Mesendoderm (in vitro differentiated cells): Measurements from ENCODE around the gene FRMD4A.
A peak's percentile ranks its signal among the peaks of the same experiment; 100 is the strongest.

Experiments used
- DNase-seq: peaks from one replicate; pipeline ENCODE4 v3.0.0; 2013
- H2AK5ac ChIP-seq: 2 replicates; pipeline ENCODE4 v1.6.1; 2013; ENCODE audit warnings: low read length, inconsistent platforms
- H2BK120ac ChIP-seq: 2 replicates; pipeline ENCODE4 v1.6.1; 2013; ENCODE audit warnings: low read depth, mild to moderate bottlenecking, low read length, moderate library complexity, mixed read lengths
- H2BK15ac ChIP-seq: replicated peaks from 2 replicates; pipeline ENCODE4 v1.6.1; 2013; ENCODE audit warnings: low read depth, mild to moderate bottlenecking, moderate library complexity
- H2BK5ac ChIP-seq: 2 replicates; pipeline ENCODE4 v1.6.1; 2013; ENCODE audit warnings: low read length, inconsistent platforms
- H3K18ac ChIP-seq: 2 replicates; pipeline ENCODE4 v1.6.1; 2013; ENCODE audit warnings: mild to moderate bottlenecking, low read length, mixed read lengths
- H3K23ac ChIP-seq: one replicate; pipeline ENCODE4 v1.6.1; 2013; ENCODE audit warnings: low read length
- H3K27ac ChIP-seq: 2 replicates; pipeline ENCODE4 v1.5.1; 2013; ENCODE audit warnings: low read depth, mild to moderate bottlenecking, inconsistent platforms, low read length, moderate library complexity
- H3K27me3 ChIP-seq: 2 replicates; pipeline ENCODE4 v1.6.1; 2013; ENCODE audit warnings: low read length, control low read depth, mild to moderate bottlenecking, inconsistent platforms; ENCODE audit not compliant: insufficient read depth, poor library complexity
- H3K36me3 ChIP-seq: 2 replicates; pipeline ENCODE4 v1.6.1; 2013; ENCODE audit warnings: low read length, inconsistent platforms; ENCODE audit not compliant: control insufficient read depth, insufficient read depth
- H3K4ac ChIP-seq: one replicate; pipeline ENCODE4 v1.6.1; 2013; ENCODE audit warnings: low read depth, mild to moderate bottlenecking, low read length, moderate library complexity
- H3K4me1 ChIP-seq: 2 replicates; pipeline ENCODE4 v1.6.1; 2013; ENCODE audit warnings: low read depth, low read length, inconsistent platforms; ENCODE audit not compliant: control insufficient read depth
- H3K4me2 ChIP-seq: 2 replicates; pipeline ENCODE4 v1.6.1; 2013; ENCODE audit warnings: low read length
- H3K4me3 ChIP-seq: 2 replicates; pipeline ENCODE4 v1.5.1; 2013; ENCODE audit warnings: mild to moderate bottlenecking, low read length
- H3K56ac ChIP-seq: one replicate; pipeline ENCODE4 v1.6.1; 2013; ENCODE audit warnings: low read length
- H3K79me1 ChIP-seq: 2 replicates; pipeline ENCODE4 v1.6.1; 2013; ENCODE audit warnings: low read length, inconsistent platforms
- H3K79me2 ChIP-seq: 2 replicates; pipeline ENCODE4 v1.6.1; 2013; ENCODE audit warnings: mild to moderate bottlenecking, low read length; ENCODE audit not compliant: control insufficient read depth, insufficient read depth
- H3K9ac ChIP-seq: 2 replicates; pipeline ENCODE4 v1.6.1; 2013; ENCODE audit warnings: low read length, inconsistent platforms
- H4K5ac ChIP-seq: one replicate; pipeline ENCODE4 v1.6.1; 2013; ENCODE audit warnings: low read length
- H4K8ac ChIP-seq: one replicate; pipeline ENCODE4 v1.6.1; 2013; ENCODE audit warnings: low read depth, mild to moderate bottlenecking, control low read depth, low read length, moderate library complexity
- WGBS: extraction: QIAGEN DNeasy Blood & Tissue Kit; methylation state at CpG from one replicate; pipeline ENCODE4 v1.1.7; 2013; ENCODE audit warnings: low lambda C conversion rate, missing lambda C conversion rate; ENCODE audit not compliant: insufficient coverage; ENCODE audit errors: extremely low coverage; 5-methylcytosine and 5-hydroxymethylcytosine counted together

Gene FRMD4A

GRCh38 chr10:13848520-13849445, 481.9 kb downstream of the FRMD4A start:
- Histone ChIP-seq H3K23ac (no peak overlapping the region), H4K8ac (no peak overlapping the region), H3K56ac (no peak overlapping the region), H3K79me2 (no peaks in the 10 kb centered on the region), H4K5ac (no peak overlapping the region), H3K79me1 (peaks cover 8% of the 10 kb centered on the region), H3K27me3 (no peaks in the 10 kb centered on the region), H3K18ac (no peak overlapping the region), H2BK15ac (no peak overlapping the region), H3K4me1 (no peaks in the 10 kb centered on the region), H3K4ac (no peak overlapping the region), H3K27ac (no peak overlapping the region), H3K9ac (no peak overlapping the region), H3K36me3 (no peaks in the 10 kb centered on the region), H3K4me2 (no peak overlapping the region), H2BK120ac (no peak overlapping the region), H2BK5ac (no peak overlapping the region), H3K4me3 (no peak overlapping the region), H2AK5ac (no peak overlapping the region)
- no CpG with 5 or more reads among the region's 16 CpGs for WGBS
- DNase-seq: no peak

GRCh38 chr10:13847201-13847631, 483.5 kb downstream of the FRMD4A start:
- Histone ChIP-seq H3K23ac (no peak overlapping the region), H3K4ac (no peak overlapping the region), H3K56ac (no peak overlapping the region), H2BK120ac (no peak overlapping the region), H3K18ac (no peak overlapping the region), H2BK5ac (no peak overlapping the region), H4K5ac (no peak overlapping the region), H2BK15ac (no peak overlapping the region), H3K36me3 (no peaks in the 10 kb centered on the region), H3K4me1 (no peaks in the 10 kb centered on the region), H4K8ac (no peak overlapping the region), H2AK5ac (no peak overlapping the region), H3K27ac (no peak overlapping the region), H3K4me3 (no peak overlapping the region), H3K9ac (no peak overlapping the region), H3K79me2 (no peaks in the 10 kb centered on the region), H3K4me2 (no peak overlapping the region), H3K27me3 (no peaks in the 10 kb centered on the region), H3K79me1 (peaks cover 6% of the 10 kb centered on the region)
- no CpG with 5 or more reads among the region's 8 CpGs for WGBS
- peak; percentile 77 for DNase-seq

- Histone ChIP-seq H3K56ac (no peak overlapping the region), H3K27ac (no peak overlapping the region), H3K4me2 (no peak overlapping the region), H3K18ac (no peak overlapping the region), H3K79me1 (peaks cover 6% of the 10 kb centered on the region), H4K5ac (no peak overlapping the region), H3K4me3 (no peak overlapping the region), H4K8ac (no peak overlapping the region), H2BK5ac (no peak overlapping the region), H3K36me3 (no peaks in the 10 kb centered on the region), H2AK5ac (no peak overlapping the region), H3K23ac (no peak overlapping the region), H2BK15ac (no peak overlapping the region), H3K4me1 (no peaks in the 10 kb centered on the region), H3K27me3 (no peaks in the 10 kb centered on the region), H3K79me2 (no peaks in the 10 kb centered on the region), H3K9ac (no peak overlapping the region), H3K4ac (no peak overlapping the region), H2BK120ac (no peak overlapping the region)
- no CpG with 5 or more reads among the region's 4 CpGs for WGBS
- no peak for DNase-seq
These were observed 484.8 kb downstream of the FRMD4A start for GRCh38 chr10:13845897-13846296.

GRCh38 chr10:13844651-13845050, 486.1 kb downstream of the FRMD4A start:
- H4K8ac ChIP-seq: no peak overlapping the region
- no peaks in the 10 kb centered on the region for H3K79me2 ChIP-seq
- no peak overlapping the region for H3K18ac ChIP-seq
- no peak for DNase-seq
- no peak overlapping the region for H2BK120ac ChIP-seq
- no CpG with 5 or more reads among the region's 7 CpGs for WGBS
- H2AK5ac ChIP-seq: no peak overlapping the region
- H2BK5ac ChIP-seq: no peak overlapping the region
- H3K4me2 ChIP-seq: no peak overlapping the region
- no peak overlapping the region for H2BK15ac ChIP-seq
- no peak overlapping the region for H3K23ac ChIP-seq
- H3K56ac ChIP-seq: no peak overlapping the region
- H4K5ac ChIP-seq: no peak overlapping the region
- H3K9ac ChIP-seq: no peak overlapping the region
- peaks cover 1% of the 10 kb centered on the region for H3K4me1 ChIP-seq
- no peaks in the 10 kb centered on the region for H3K27me3 ChIP-seq
- no peaks in the 10 kb centered on the region for H3K36me3 ChIP-seq
- H3K79me1 ChIP-seq: peaks cover 6% of the 10 kb centered on the region
- no peak overlapping the region for H3K4ac ChIP-seq
- H3K27ac ChIP-seq: no peak overlapping the region
- H3K4me3 ChIP-seq: no peak overlapping the region

- Histone ChIP-seq H3K36me3 (no peaks in the 10 kb centered on the region), H3K4me1 (peaks cover 1% of the 10 kb centered on the region), H3K4me3 (no peak overlapping the region), H3K9ac (no peak overlapping the region), H3K4ac (no peak overlapping the region), H3K27me3 (no peaks in the 10 kb centered on the region), H3K18ac (no peak overlapping the region), H3K79me1 (peaks cover 8% of the 10 kb centered on the region), H3K79me2 (no peaks in the 10 kb centered on the region), H3K56ac (no peak overlapping the region), H3K27ac (no peak overlapping the region), H3K4me2 (no peak overlapping the region), H2BK120ac (no peak overlapping the region), H3K23ac (no peak overlapping the region), H4K5ac (no peak overlapping the region), H2BK15ac (no peak overlapping the region), H2AK5ac (no peak overlapping the region), H4K8ac (no peak overlapping the region), H2BK5ac (no peak overlapping the region)
- no peak for DNase-seq
- WGBS: no CpG with 5 or more reads among the region's 3 CpGs
These were observed 488.6 kb downstream of the FRMD4A start for GRCh38 chr10:13842117-13842516.
